Measurements from ENCODE around the gene FSD2.

The FSD2 gene

GRCh38 chr15:82793737-82794136 lies 12.1 kb downstream of the FSD2 start:
- TF ChIP-seq, protein P1, sequence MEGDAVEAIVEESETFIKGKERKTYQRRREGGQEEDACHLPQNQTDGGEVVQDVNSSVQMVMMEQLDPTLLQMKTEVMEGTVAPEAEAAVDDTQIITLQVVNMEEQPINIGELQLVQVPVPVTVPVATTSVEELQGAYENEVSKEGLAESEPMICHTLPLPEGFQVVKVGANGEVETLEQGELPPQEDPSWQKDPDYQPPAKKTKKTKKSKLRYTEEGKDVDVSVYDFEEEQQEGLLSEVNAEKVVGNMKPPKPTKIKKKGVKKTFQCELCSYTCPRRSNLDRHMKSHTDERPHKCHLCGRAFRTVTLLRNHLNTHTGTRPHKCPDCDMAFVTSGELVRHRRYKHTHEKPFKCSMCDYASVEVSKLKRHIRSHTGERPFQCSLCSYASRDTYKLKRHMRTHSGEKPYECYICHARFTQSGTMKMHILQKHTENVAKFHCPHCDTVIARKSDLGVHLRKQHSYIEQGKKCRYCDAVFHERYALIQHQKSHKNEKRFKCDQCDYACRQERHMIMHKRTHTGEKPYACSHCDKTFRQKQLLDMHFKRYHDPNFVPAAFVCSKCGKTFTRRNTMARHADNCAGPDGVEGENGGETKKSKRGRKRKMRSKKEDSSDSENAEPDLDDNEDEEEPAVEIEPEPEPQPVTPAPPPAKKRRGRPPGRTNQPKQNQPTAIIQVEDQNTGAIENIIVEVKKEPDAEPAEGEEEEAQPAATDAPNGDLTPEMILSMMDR (IDR thresholded peaks at IDR 0.05; ENCODE audit: low read depth, low read length) = no peak
- H3K27ac ChIP-seq = no peak overlapping the region

GRCh38 chr15:82792068-82792467 lies 13.8 kb downstream of the FSD2 start:
- Histone ChIP-seq H3K27me3 (ENCODE audit: insufficient read depth, low read depth, severe bottlenecking) (no peaks in the 10 kb centered on the region), H3K9me3 (ENCODE audit: severe bottlenecking) (peaks cover 3% of the 10 kb centered on the region), H3K36me3 (no peaks in the 10 kb centered on the region), H3K4me3 (ENCODE audit: low read depth, low read length) (no peak overlapping the region), H3K27ac (no peak overlapping the region)
- TF ChIP-seq, protein P1 (IDR thresholded peaks at IDR 0.05; ENCODE audit: low read depth, low read length) = no peak
- DNase-seq = no peak

More at GRCh38 chr15:82793737-82794136, 12.1 kb downstream of the FSD2 start:
- no peaks in the 10 kb centered on the region for H3K36me3 ChIP-seq
- no peak overlapping the region for H3K4me3 ChIP-seq (ENCODE audit: low read depth, low read length)
- H3K27me3 ChIP-seq (ENCODE audit: insufficient read depth, low read depth, severe bottlenecking) = no peaks in the 10 kb centered on the region
- no peak for DNase-seq
- H3K9me3 ChIP-seq (ENCODE audit: severe bottlenecking) = peaks cover 3% of the 10 kb centered on the region

GRCh38 chr15:82790321-82790720 lies 15.5 kb downstream of the FSD2 start:
- no peak overlapping the region for H3K4me3 ChIP-seq (ENCODE audit: low read depth, low read length)
- no peak overlapping the region for H3K27ac ChIP-seq
- H3K27me3 ChIP-seq (ENCODE audit: insufficient read depth, low read depth, severe bottlenecking) = no peaks in the 10 kb centered on the region
- no peak for DNase-seq
- peaks cover 3% of the 10 kb centered on the region for H3K9me3 ChIP-seq (ENCODE audit: severe bottlenecking)
- TF ChIP-seq, protein P1 (IDR thresholded peaks at IDR 0.05; ENCODE audit: low read depth, low read length) = no peak
- H3K36me3 ChIP-seq = no peaks in the 10 kb centered on the region

- Histone ChIP-seq H3K27ac (no peak overlapping the region), H3K27me3 (ENCODE audit: insufficient read depth, low read depth, severe bottlenecking) (no peaks in the 10 kb centered on the region), H3K4me3 (ENCODE audit: low read depth, low read length) (no peak overlapping the region), H3K9me3 (ENCODE audit: severe bottlenecking) (peaks cover 3% of the 10 kb centered on the region), H3K36me3 (no peaks in the 10 kb centered on the region)
- TF ChIP-seq, protein P1 (IDR thresholded peaks at IDR 0.05; ENCODE audit: low read depth, low read length) = no peak
- no peak for DNase-seq
These were observed 16.4 kb downstream of the FSD2 start for GRCh38 chr15:82789491-82789890.

- Histone ChIP-seq H3K9me3 (ENCODE audit: severe bottlenecking) (no peaks in the 10 kb centered on the region), H3K27ac (no peak overlapping the region), H3K36me3 (no peaks in the 10 kb centered on the region), H3K27me3 (ENCODE audit: insufficient read depth, low read depth, severe bottlenecking) (no peaks in the 10 kb centered on the region), H3K4me3 (ENCODE audit: low read depth, low read length) (no peak overlapping the region)
- no peak for DNase-seq
- TF ChIP-seq, protein P1 (IDR thresholded peaks at IDR 0.05; ENCODE audit: low read depth, low read length) = no peak
These were observed 17.4 kb downstream of the FSD2 start for GRCh38 chr15:82788496-82788895.

DNA sequence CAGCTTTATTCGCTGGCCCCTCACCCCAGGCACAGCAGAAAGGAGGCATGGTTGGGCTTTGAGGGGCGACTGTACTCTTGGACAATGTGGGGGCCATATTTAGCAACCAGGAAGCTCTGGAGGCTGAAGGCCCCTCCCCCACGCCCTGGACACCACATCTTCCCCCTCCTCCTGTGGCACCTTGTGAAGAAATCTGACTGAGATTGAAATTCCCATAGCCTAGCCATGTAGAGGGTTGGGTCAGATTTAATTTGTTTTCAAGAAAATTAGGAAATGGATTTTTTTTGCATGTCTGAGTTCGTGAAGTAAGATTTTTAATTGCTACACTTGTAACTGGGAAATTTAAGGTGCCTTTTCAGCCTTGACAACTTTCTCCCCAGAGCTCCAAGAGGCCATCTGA lies 24.5 kb downstream of the FSD2 start:
- no peaks in the 10 kb centered on the region for H3K9me3 ChIP-seq (ENCODE audit: severe bottlenecking)
- no peak overlapping the region for H3K27ac ChIP-seq
- no peaks in the 10 kb centered on the region for H3K27me3 ChIP-seq (ENCODE audit: insufficient read depth, low read depth, severe bottlenecking)

More for the DNA sequence above, 24.5 kb downstream of the FSD2 start:
- no peak for DNase-seq
- TF ChIP-seq, protein P1 (IDR thresholded peaks at IDR 0.05; ENCODE audit: low read depth, low read length) = no peak
- H3K36me3 ChIP-seq = no peaks in the 10 kb centered on the region
- no peak overlapping the region for H3K4me3 ChIP-seq (ENCODE audit: low read depth, low read length)

Data from WERI-Rb-1 (cell line).